ENCODE data around the gene HDDC2. TPM values are rescaled to one million over a fixed set of nuclear protein-coding genes. Genes with fewer than 3 reads are reported as not detected.

HDDC2 gene
- total RNA-seq, 3 donors from 2014 or later (not counting 1 experiment from before 2014, with no cell fraction given): 53.5 to 87.5 (median 57.3) TPM

DNA sequence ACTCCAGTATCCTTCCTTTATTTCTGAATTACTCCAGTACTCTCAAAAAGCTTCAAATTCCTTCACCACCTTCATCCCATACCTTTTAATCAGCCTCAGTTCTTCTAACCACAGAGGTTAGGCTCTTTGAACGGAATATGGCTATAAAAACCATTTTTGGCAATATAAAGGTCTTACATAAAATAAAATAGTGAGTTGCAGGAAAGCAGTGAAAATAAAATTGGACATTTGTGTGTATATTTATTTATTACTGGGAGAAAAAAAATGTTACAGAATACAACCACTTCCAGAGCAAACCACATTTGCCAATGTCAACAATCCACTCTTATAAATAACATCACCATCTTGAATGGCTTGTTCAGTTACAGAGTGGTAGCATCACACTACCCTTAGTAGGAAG is 7.7 kb downstream of the HDDC2 start:
- Histone ChIP-seq H3K4me3 (ENCODE audit: low read length) (no peak overlapping the region), H3K27me3 (ENCODE audit: control insufficient read depth, insufficient read depth, low read length) (no peaks in the 10 kb centered on the region), H3K4me1 (ENCODE audit: control insufficient read depth, insufficient read depth, low read length) (peaks cover 2% of the 10 kb centered on the region), H3K36me3 (ENCODE audit: control insufficient read depth, insufficient read depth, low read length) (peaks cover 74% of the 10 kb centered on the region), H3K9me3 (ENCODE audit: control insufficient read depth, insufficient read depth, low read length) (no peaks in the 10 kb centered on the region), H3K27ac (ENCODE audit: low read length) (no peak overlapping the region)
- TF ChIP-seq, protein P1, sequence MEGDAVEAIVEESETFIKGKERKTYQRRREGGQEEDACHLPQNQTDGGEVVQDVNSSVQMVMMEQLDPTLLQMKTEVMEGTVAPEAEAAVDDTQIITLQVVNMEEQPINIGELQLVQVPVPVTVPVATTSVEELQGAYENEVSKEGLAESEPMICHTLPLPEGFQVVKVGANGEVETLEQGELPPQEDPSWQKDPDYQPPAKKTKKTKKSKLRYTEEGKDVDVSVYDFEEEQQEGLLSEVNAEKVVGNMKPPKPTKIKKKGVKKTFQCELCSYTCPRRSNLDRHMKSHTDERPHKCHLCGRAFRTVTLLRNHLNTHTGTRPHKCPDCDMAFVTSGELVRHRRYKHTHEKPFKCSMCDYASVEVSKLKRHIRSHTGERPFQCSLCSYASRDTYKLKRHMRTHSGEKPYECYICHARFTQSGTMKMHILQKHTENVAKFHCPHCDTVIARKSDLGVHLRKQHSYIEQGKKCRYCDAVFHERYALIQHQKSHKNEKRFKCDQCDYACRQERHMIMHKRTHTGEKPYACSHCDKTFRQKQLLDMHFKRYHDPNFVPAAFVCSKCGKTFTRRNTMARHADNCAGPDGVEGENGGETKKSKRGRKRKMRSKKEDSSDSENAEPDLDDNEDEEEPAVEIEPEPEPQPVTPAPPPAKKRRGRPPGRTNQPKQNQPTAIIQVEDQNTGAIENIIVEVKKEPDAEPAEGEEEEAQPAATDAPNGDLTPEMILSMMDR (IDR thresholded peaks at IDR 0.05): no peak
- ATAC-seq (no peak), DNase-seq (no peak)
- H3K27me3 Mint-ChIP-seq (ENCODE audit: low read depth in 2 of 2): no peaks in the 10 kb centered on the region
- peak overlapping the region in 1 of 2 donors; percentile 19 for H3K27ac Mint-ChIP-seq
- H3K36me3 Mint-ChIP-seq: peaks cover 17% of the 10 kb centered on the region
- no CpG with 5 or more reads among the region's 1 CpG for WGBS (ENCODE audit: insufficient coverage)
- H3K4me1 Mint-ChIP-seq: peaks cover 54 to 59% of the 10 kb centered on the region in 2 donors
- no peak overlapping the region for H3K4me3 Mint-ChIP-seq
- intact Hi-C loops (cut with micrococcal nuclease): no loop called here
- H3K9me3 Mint-ChIP-seq: no peaks in the 10 kb centered on the region

DNA sequence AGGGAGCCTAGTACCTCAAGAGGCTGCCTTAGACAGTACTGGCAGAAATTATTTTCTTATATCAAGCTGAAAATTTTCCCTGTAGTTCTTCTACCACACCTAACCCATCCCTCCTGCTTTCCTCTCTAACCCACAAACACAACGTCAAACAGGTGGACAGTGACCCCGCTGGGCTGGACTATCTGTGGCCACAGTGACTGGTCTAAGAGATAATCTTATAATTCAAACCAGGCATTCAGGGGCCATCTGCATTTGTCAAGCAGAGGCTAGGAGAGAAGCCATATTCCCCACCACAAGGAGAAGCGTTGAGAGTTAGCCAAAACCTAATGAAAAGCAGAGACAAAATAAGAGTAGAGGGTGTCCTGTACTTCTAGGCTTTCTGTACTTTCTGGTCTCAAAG is 8.2 kb downstream of the HDDC2 start:
- H3K27me3 ChIP-seq (ENCODE audit: control insufficient read depth, insufficient read depth, low read length): no peaks in the 10 kb centered on the region
- Mint-ChIP-seq H3K27ac (peak overlapping the region in 1 of 2 donors; percentile 19), H3K4me1 (peaks cover 50 to 55% of the 10 kb centered on the region in 2 donors), H3K27me3 (ENCODE audit: low read depth in 2 of 2) (no peaks in the 10 kb centered on the region), H3K9me3 (no peaks in the 10 kb centered on the region), H3K4me3 (no peak overlapping the region), H3K36me3 (peaks cover 16% of the 10 kb centered on the region)
- H3K36me3 ChIP-seq (ENCODE audit: control insufficient read depth, insufficient read depth, low read length): peaks cover 71% of the 10 kb centered on the region
- 100% methylated on average over 2 of the region's 3 CpGs for WGBS (ENCODE audit: insufficient coverage)
- H3K9me3 ChIP-seq (ENCODE audit: control insufficient read depth, insufficient read depth, low read length): no peaks in the 10 kb centered on the region
- H3K27ac ChIP-seq (ENCODE audit: low read length): no peak overlapping the region
- TF ChIP-seq, protein P1 (IDR thresholded peaks at IDR 0.05): no peak
- H3K4me1 ChIP-seq (ENCODE audit: control insufficient read depth, insufficient read depth, low read length): no peaks in the 10 kb centered on the region
- intact Hi-C loops (cut with micrococcal nuclease): no loop called here
- ATAC-seq (no peak), DNase-seq (no peak)
- no peak overlapping the region for H3K4me3 ChIP-seq (ENCODE audit: low read length)

DNA sequence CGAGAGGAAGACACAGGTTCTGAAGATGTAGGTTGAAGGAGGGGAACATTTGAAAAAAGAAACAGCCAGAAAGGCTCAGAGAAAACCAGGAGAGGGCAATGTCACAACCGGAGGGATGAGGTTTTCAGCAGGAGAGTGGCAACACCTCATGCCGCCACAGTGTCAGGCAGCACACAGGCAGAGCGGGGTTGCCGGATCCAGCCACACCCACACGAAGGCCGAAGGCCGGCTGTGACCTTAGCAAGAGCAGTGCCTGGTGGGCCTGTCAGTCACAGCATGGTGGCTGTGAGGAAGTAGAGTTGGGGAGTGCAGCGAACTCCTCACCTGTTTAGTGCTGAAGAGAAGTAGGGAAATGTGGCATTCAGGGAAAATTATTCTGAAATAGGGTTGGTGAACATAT is 14.0 kb downstream of the HDDC2 start:
- Histone ChIP-seq H3K4me1 (ENCODE audit: control insufficient read depth, insufficient read depth, low read length) (no peaks in the 10 kb centered on the region), H3K9me3 (ENCODE audit: control insufficient read depth, insufficient read depth, low read length) (no peaks in the 10 kb centered on the region), H3K36me3 (ENCODE audit: control insufficient read depth, insufficient read depth, low read length) (peaks cover 46% of the 10 kb centered on the region), H3K27ac (ENCODE audit: low read length) (no peak overlapping the region), H3K27me3 (ENCODE audit: control insufficient read depth, insufficient read depth, low read length) (no peaks in the 10 kb centered on the region), H3K4me3 (ENCODE audit: low read length) (no peak overlapping the region)
- DNase-seq (no peak), ATAC-seq (no peak)
- TF ChIP-seq, protein P1 (IDR thresholded peaks at IDR 0.05): no peak
- peaks cover 52 to 56% of the 10 kb centered on the region in 2 donors for H3K4me1 Mint-ChIP-seq
- intact Hi-C loops (cut with micrococcal nuclease): no loop called here
- H3K4me3 Mint-ChIP-seq: no peak overlapping the region
- peak overlapping the region; percentile 50 to 74 for H3K27ac Mint-ChIP-seq
- peaks cover 3 to 4% of the 10 kb centered on the region in 2 donors for H3K9me3 Mint-ChIP-seq
- H3K27me3 Mint-ChIP-seq (ENCODE audit: low read depth in 2 of 2): no peaks in the 10 kb centered on the region
- peaks cover 27% of the 10 kb centered on the region for H3K36me3 Mint-ChIP-seq
- 99% methylated on average over 9 of the region's 9 CpGs for WGBS (ENCODE audit: insufficient coverage)

DNA sequence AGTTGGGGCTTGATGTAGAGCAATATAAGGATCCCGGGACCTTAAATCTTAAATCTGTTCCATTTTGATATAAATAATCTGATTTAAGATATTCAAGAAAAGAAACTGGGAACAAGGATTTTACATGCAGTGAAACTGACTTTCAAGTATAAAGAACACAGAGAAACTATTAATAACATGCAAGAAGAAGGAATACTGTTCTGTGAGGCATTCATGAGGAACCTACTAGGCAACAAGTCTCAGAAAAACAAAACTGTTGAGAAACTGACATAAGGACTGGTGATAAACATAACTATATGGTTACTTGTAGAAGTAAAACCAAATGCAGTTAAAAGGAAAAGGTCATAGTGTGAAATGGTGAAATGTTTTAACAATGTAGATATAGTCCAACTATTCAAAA is 15.8 kb downstream of the HDDC2 start:
- Histone ChIP-seq H3K4me3 (ENCODE audit: low read length) (no peak overlapping the region), H3K27me3 (ENCODE audit: control insufficient read depth, insufficient read depth, low read length) (no peaks in the 10 kb centered on the region), H3K36me3 (ENCODE audit: control insufficient read depth, insufficient read depth, low read length) (peaks cover 33% of the 10 kb centered on the region), H3K27ac (ENCODE audit: low read length) (no peak overlapping the region), H3K9me3 (ENCODE audit: control insufficient read depth, insufficient read depth, low read length) (peaks cover under 1% of the 10 kb centered on the region), H3K4me1 (ENCODE audit: control insufficient read depth, insufficient read depth, low read length) (no peaks in the 10 kb centered on the region)
- Mint-ChIP-seq H3K4me3 (no peak overlapping the region), H3K9me3 (peaks cover 7 to 9% of the 10 kb centered on the region in 2 donors), H3K27ac (peak overlapping the region in 1 of 2 donors; percentile 74), H3K27me3 (ENCODE audit: low read depth in 2 of 2) (no peaks in the 10 kb centered on the region), H3K36me3 (peaks cover 35% of the 10 kb centered on the region), H3K4me1 (peaks cover 59 to 62% of the 10 kb centered on the region in 2 donors)
- DNase-seq (no peak), ATAC-seq (no peak)
- TF ChIP-seq, protein P1 (IDR thresholded peaks at IDR 0.05): no peak
- WGBS (ENCODE audit: insufficient coverage): no CpG with 5 or more reads among the region's 1 CpG
- intact Hi-C loops (cut with micrococcal nuclease): no loop called here
